ENCODE data around the gene RHOD. TPM values are rescaled to one million over a fixed set of nuclear protein-coding genes. Genes with fewer than 3 reads are reported as not detected.

RHOD gene
- total and polyA plus RNA-seq, 9 of the 15 experiments (the other 6 are each of a cell fraction or from before 2014, with no cell fraction given): not detected

DNA sequence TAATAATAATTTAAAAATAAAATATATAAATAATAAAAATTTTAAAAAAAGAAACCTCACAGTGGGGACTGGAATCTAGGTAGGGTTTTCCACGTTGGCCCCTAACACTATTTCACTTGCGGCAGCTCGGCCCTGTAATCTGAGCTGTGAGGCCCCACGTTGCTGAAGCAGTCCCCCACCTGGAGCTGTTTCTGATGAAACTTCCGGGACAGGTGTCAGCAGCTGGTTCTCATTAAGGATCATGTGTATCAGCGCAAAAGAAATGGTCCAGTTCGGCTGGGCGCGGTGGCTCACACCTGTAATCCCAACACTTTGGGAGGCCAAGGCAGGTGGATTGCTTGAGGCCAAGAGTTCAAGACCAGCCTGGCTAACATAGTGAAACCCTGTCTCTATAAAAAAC lies 17.3 kb downstream of the RHOD start:
- WGBS (ENCODE audit: insufficient coverage, low coverage, missing lambda C conversion rate): 55% methylated on average over 9 of the region's 9 CpGs
- H3K9me3 ChIP-seq (replicated peaks; ENCODE audit: control insufficient read depth, insufficient read depth, low read depth, low read length): no peaks in the 10 kb centered on the region
- no peak overlapping the region for H3K4me3 ChIP-seq
- H4K20me1 ChIP-seq (replicated peaks; ENCODE audit: control insufficient read depth, insufficient read depth, low read length): no peaks in the 10 kb centered on the region
- no peak for DNase-seq (ENCODE audit: extremely low read depth in 1 of 4, low spot score in 3 of 4)
- in situ Hi-C loops (cut with MboI): no loop called here
- no peak overlapping the region for H3K27ac ChIP-seq (ENCODE audit: extremely low read depth, low read depth, low read length)
- H2AFZ ChIP-seq (ENCODE audit: low read depth, low read length): no peak overlapping the region
- no peak for TF ChIP-seq DIDO1 (tag; IDR thresholded peaks at IDR 0.05; ENCODE audit: low read depth)
- TF ChIP-seq ATF2 (CRISPR knock-in tag; IDR thresholded peaks at IDR 0.05): no peak
- TF ChIP-seq MYC (IDR thresholded peaks at IDR 0.05; ENCODE audit: low read depth, low read length): peak; percentile 42
- no peak for TF ChIP-seq MYC (CRISPR knock-in tag; IDR thresholded peaks at IDR 0.05; ENCODE audit: borderline replicate concordance, low read depth)
- no peak for TF ChIP-seq HEY1 (CRISPR knock-in tag; IDR thresholded peaks at IDR 0.05; ENCODE audit: borderline replicate concordance)
- TF ChIP-seq PHTF2 (CRISPR knock-in tag; IDR thresholded peaks at IDR 0.05): no peak
- TF ChIP-seq FOXK1 (CRISPR knock-in tag; IDR thresholded peaks at IDR 0.05; ENCODE audit: borderline replicate concordance): no peak
- 0 out of 2 replicates have a peak, but pooled peaks have one; percentile 24 for TF ChIP-seq RBFOX2 (IDR thresholded peaks at IDR 0.05; ENCODE audit: low read depth, low read length)
- TF ChIP-seq TRIM24 (IDR thresholded peaks at IDR 0.05): peak in 1 of 2 experiments; percentile 10; a peak in 1 of 4 replicates
- TF ChIP-seq DMBX1 (CRISPR knock-in tag; IDR thresholded peaks at IDR 0.05; ENCODE audit: borderline replicate concordance): 0 out of 2 replicates have a peak, but pooled peaks have one; percentile 13
- no peak for TF ChIP-seq ARID2 (IDR thresholded peaks at IDR 0.05)
- TF ChIP-seq ZEB2 (IDR thresholded peaks at IDR 0.05): 0 out of 2 replicates have a peak, but pooled peaks have one; percentile 49
- TF ChIP-seq MTA3 (IDR thresholded peaks at IDR 0.05; ENCODE audit: borderline replicate concordance): no peak
- no peak for FAIRE-seq
- H3K79me2 ChIP-seq (ENCODE audit: control insufficient read depth, insufficient read depth, low read length): no peaks in the 10 kb centered on the region
- BruUV-seq (replicated peaks): no TSS peak
- intact Hi-C loops (cut with micrococcal nuclease): no loop called here
- ChIA-PET CTCF (ENCODE audit: low intra/inter-chr PET ratio) (no interaction called here), POLR2A (interaction anchor here (0.6 to 0.8 kb wide), 4 partner anchors 10 to 483 kb away, joined by 3 to 4 read pairs (median 4); no protein-coding TSS in a partner anchor)
- H3K4me1 ChIP-seq (replicated peaks in 1 of 2; ENCODE audit: control insufficient read depth in 2 of 2, insufficient read depth in 2 of 2, low read length in 2 of 2): peaks cover 11 to 24% of the 10 kb centered on the region in 2 experiments; a peak in 4 of 5 replicates
- peak; percentile 12; the same call in 1 of the 3 replicates for ATAC-seq
- H3K9me1 ChIP-seq (ENCODE audit: control insufficient read depth, insufficient read depth, low read length): no peaks in the 10 kb centered on the region
- no peak overlapping the region for H3K4me2 ChIP-seq (ENCODE audit: insufficient read depth, low read length)
- no peak overlapping the region for H3K9ac ChIP-seq (ENCODE audit: insufficient read depth in 1 of 2, low read depth in 2 of 2, low read length in 2 of 2)
- peaks cover 0 to 6% of the 10 kb centered on the region in 2 experiments; a peak in 2 of 5 replicates for H3K27me3 ChIP-seq (ENCODE audit: control insufficient read depth in 2 of 2, insufficient read depth in 2 of 2, low read length in 2 of 2)
- no peaks in the 10 kb centered on the region for H3K36me3 ChIP-seq (ENCODE audit: control insufficient read depth, insufficient read depth, low read length)

All from K562 (cell line).